ENCODE results near the gene PHF21A.

PHF21A gene

GRCh38 chr11:46102843-46103242 lies 18.4 kb downstream of the PHF21A start:
- TF ChIP-seq, protein P1, sequence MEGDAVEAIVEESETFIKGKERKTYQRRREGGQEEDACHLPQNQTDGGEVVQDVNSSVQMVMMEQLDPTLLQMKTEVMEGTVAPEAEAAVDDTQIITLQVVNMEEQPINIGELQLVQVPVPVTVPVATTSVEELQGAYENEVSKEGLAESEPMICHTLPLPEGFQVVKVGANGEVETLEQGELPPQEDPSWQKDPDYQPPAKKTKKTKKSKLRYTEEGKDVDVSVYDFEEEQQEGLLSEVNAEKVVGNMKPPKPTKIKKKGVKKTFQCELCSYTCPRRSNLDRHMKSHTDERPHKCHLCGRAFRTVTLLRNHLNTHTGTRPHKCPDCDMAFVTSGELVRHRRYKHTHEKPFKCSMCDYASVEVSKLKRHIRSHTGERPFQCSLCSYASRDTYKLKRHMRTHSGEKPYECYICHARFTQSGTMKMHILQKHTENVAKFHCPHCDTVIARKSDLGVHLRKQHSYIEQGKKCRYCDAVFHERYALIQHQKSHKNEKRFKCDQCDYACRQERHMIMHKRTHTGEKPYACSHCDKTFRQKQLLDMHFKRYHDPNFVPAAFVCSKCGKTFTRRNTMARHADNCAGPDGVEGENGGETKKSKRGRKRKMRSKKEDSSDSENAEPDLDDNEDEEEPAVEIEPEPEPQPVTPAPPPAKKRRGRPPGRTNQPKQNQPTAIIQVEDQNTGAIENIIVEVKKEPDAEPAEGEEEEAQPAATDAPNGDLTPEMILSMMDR (IDR thresholded peaks at IDR 0.05) = no peak

GRCh38 chr11:46100670-46101069 lies 20.6 kb downstream of the PHF21A start:
- TF ChIP-seq, protein P1 (IDR thresholded peaks at IDR 0.05) = no peak

DNA sequence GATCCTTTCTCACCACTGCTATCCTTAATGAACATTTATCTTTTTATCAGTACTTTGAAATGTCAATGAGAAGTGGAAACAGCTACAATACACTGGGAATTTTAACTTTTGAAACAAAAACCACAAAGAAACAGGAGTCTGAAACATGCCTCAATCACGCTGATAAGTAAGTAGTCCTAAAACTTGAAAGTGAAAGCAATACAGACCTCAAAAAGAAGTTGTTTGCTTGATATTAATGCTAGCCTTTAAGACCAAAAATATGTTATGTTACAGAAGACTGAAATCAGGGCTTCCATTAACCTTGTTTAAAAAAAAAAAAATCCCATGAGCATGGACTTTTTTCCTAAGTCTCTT lies 21.3 kb downstream of the PHF21A start:
- TF ChIP-seq, protein P1 (IDR thresholded peaks at IDR 0.05) = no peak

DNA sequence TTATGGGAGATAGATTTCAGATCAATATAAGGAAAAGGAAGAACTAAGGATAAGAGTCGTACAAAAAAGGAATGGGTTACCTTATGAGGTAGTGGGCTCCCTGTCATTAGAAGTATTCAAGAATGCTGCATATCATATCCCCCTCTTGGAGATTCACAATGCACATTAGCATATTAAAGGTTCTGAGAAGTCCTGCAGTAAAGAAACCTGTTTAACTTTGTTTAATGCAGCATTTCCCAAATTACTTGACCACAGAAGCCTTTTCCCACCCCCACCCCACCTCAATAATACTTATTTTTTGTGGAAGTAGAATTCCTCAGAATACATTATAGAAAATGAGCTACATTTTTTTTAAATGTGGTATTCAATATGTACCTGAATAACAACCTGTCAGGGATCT lies 30.9 kb downstream of the PHF21A start:
- TF ChIP-seq, protein P1 (IDR thresholded peaks at IDR 0.05) = no peak

DNA sequence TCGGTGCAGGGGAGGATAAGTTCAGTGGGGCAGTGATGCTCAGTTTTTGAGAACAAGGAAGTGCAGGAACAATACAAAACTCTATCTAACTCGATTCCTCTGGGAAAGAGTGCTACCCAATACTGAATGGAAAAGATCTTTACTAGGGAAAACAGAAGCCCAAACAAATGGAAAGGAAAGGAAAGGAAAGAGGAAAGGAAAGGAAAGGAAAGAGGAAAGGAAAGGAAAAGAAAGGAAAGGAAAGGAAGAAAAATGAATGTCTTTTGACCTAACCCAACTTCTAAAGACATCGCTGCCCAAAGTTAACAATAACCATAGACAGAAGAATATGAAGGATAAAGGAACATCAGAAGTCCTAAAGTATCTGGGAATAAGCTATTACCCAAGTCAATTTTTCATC lies 41.6 kb downstream of the PHF21A start:
- TF ChIP-seq, protein P1 (IDR thresholded peaks at IDR 0.05) = no peak

- TF ChIP-seq, protein P1 (IDR thresholded peaks at IDR 0.05) = peak; percentile 22; the same call in 1 of the 2 replicates
These were observed 45.3 kb downstream of the PHF21A start for GRCh38 chr11:46075928-46076327.

- TF ChIP-seq, protein P1 (IDR thresholded peaks at IDR 0.05) = no peak
These were observed 46.1 kb downstream of the PHF21A start for GRCh38 chr11:46075168-46075567.

DNA sequence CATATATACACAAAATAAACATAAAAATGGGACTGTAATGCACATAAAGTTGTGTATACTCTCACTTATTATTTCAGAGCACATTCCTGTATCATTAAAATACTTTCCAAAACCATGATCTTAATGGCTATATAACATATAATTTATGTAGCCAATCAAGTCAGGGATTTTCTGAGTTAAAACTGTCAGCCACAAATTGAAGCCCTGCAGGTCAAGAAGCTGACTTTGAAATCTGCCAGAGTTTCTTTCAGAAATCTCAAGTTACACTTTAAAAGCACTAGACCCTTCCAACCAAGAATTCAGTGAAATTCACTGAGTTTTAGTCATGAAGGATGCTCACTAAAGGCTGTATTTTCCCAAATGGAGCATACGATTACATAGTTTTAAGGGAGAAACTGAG lies 47.6 kb downstream of the PHF21A start:
- TF ChIP-seq, protein P1 (IDR thresholded peaks at IDR 0.05) = no peak

All from LNCAP (cell line).